A673 (cell line): ENCODE data around the gene NDUFA11. TPM values are rescaled to one million over a fixed set of nuclear protein-coding genes. Genes with fewer than 3 reads are reported as not detected.
"Not testable (repeated sequence)": the region's sequence is repeated elsewhere in the genome, so short reads cannot be mapped to it uniquely, and the experiment has no call there.

Experiments used
- BruUV-seq: library from RNA; stranded (reverse); fragments of 400-500 nt; replicated peaks from 2 replicates; lab custom pipeline; 2021; lab: Mats Ljungman, UMichigan
- CTCF ChIA-PET: fragments of 300-600 bp; sonication (Branson Sonifier 250); formaldehyde crosslinking; loops from one replicate; lab custom pipeline; 2022; ENCODE audit warnings: antibody characterized with exemption; lab: Charles Lee
- POLR2A ChIA-PET: fragments of 300-600 bp; sonication (Branson Sonifier 250); formaldehyde crosslinking; loops from one replicate; lab custom pipeline; 2022; ENCODE audit warnings: antibody characterized with exemption; ENCODE audit not compliant: low non-redundant PET; lab: Charles Lee
- DNase-seq: peaks from one replicate; pipeline ENCODE4 v3.0.0-alpha.2; 2015; ENCODE audit warnings: low spot score
- H3K27ac ChIP-seq: fragments of 200-600 bp; sonication (generic); 2 replicates; pipeline ENCODE4 v1.5.1; 2016; ENCODE audit warnings: mixed run types, low read depth, mild to moderate bottlenecking, mixed read lengths, antibody characterized with exemption, low read length; ENCODE audit not compliant: poor library complexity, severe bottlenecking
- H3K27me3 ChIP-seq: fragments of 200-600 bp; sonication (generic); replicated peaks from 2 replicates; pipeline ENCODE4 v1.6.1; 2017; ENCODE audit warnings: mixed run types, low read depth, mild to moderate bottlenecking, mixed read lengths, antibody characterized with exemption, low read length; ENCODE audit not compliant: insufficient read depth, poor library complexity
- H3K36me3 ChIP-seq: fragments of 200-600 bp; sonication (generic); 2 replicates; pipeline ENCODE4 v1.6.1; 2016; ENCODE audit warnings: mixed run types, mild to moderate bottlenecking, mixed read lengths, antibody characterized with exemption, low read length; ENCODE audit not compliant: insufficient read depth, poor library complexity, severe bottlenecking
- H3K4me1 ChIP-seq: fragments of 200-600 bp; sonication (generic); 2 replicates; pipeline ENCODE4 v1.6.1; 2017; ENCODE audit warnings: mixed run types, mild to moderate bottlenecking, mixed read lengths, antibody characterized with exemption, low read length; ENCODE audit not compliant: insufficient read depth, poor library complexity, severe bottlenecking
- H3K4me3 ChIP-seq: fragments of 200-600 bp; sonication (generic); 2 replicates; pipeline ENCODE4 v1.5.1; 2016; ENCODE audit warnings: low read depth, mixed run types, mild to moderate bottlenecking, mixed read lengths, low read length; ENCODE audit not compliant: poor library complexity, severe bottlenecking
- H3K9me3 ChIP-seq: fragments of 200-600 bp; sonication (generic); 2 replicates; pipeline ENCODE4 v1.6.1; 2016; ENCODE audit warnings: mixed run types, low read depth, mild to moderate bottlenecking, mixed read lengths, antibody characterized with exemption, low read length; ENCODE audit not compliant: poor library complexity, severe bottlenecking
- EZH2 ChIP-seq: fragments of 200-600 bp; sonication (generic); IDR thresholded peaks from 2 replicates; pipeline ENCODE4 v1.6.1; 2017; ENCODE audit warnings: borderline replicate concordance, low read depth, mild to moderate bottlenecking, mixed read lengths, antibody characterized with exemption, low read length; ENCODE audit not compliant: poor library complexity, severe bottlenecking
- intact Hi-C: fragments of 100-400 bp; cut with micrococcal nuclease; formaldehyde crosslinking; loops from one replicate; pipeline ENCODE4 v1.10.0; 2022; ENCODE audit not compliant: unreplicated experiment
- total RNA-seq: library from RNA; stranded (reverse); gene quantifications from 2 replicates; pipeline ENCODE4 v1.2.3, GENCODE V29; 2021
- TF ChIP-seq, protein P1 (sequence below): fragments of 300-800, 200-600 bp; sonication (generic); conservative IDR thresholded peaks from 2 replicates; pipeline ENCODE4 v1.5.1; 2017; ENCODE audit warnings: low read depth, mild to moderate bottlenecking, antibody characterized with exemption, low read length, moderate library complexity, mixed read lengths

Gene NDUFA11
- total RNA-seq, 1 experiment from 2014 or later: 290 TPM

DNA sequence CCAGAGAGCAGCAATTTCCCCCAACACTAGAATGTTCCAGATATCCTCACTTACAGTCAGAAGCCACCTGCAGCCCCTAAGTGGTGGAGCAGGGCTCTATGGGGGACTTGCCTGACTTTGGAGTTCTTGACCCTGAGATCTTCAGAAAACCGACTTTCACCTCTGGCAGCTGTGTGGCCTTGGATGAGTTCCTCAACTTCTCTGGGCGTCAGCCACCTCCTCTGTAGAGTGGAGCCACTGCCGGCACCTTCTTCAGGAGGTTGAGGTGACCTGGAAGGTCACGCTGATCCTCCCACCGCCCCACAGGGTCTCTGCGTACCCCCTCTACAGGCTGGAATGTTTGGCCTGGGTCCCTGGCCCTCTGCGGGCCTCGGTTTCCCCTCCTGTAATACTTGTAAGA is 26.2 kb downstream of the NDUFA11 start:
- Histone ChIP-seq H3K27ac (no peak overlapping the region), H3K4me3 (no peak overlapping the region), H3K9me3 (no peaks in the 10 kb centered on the region), H3K36me3 (no peaks in the 10 kb centered on the region), H3K27me3 (peaks cover 8% of the 10 kb centered on the region), H3K4me1 (no peaks in the 10 kb centered on the region)
- no peak for TF ChIP-seq EZH2
- TF ChIP-seq, protein P1, sequence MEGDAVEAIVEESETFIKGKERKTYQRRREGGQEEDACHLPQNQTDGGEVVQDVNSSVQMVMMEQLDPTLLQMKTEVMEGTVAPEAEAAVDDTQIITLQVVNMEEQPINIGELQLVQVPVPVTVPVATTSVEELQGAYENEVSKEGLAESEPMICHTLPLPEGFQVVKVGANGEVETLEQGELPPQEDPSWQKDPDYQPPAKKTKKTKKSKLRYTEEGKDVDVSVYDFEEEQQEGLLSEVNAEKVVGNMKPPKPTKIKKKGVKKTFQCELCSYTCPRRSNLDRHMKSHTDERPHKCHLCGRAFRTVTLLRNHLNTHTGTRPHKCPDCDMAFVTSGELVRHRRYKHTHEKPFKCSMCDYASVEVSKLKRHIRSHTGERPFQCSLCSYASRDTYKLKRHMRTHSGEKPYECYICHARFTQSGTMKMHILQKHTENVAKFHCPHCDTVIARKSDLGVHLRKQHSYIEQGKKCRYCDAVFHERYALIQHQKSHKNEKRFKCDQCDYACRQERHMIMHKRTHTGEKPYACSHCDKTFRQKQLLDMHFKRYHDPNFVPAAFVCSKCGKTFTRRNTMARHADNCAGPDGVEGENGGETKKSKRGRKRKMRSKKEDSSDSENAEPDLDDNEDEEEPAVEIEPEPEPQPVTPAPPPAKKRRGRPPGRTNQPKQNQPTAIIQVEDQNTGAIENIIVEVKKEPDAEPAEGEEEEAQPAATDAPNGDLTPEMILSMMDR: no peak
- ChIA-PET CTCF (no interaction called here), POLR2A (no interaction called here)
- intact Hi-C loops: no loop called here
- BruUV-seq: no TSS peak
- no peak for DNase-seq

GRCh38 chr19:5874496-5874895 is 29.1 kb downstream of the NDUFA11 start:
- intact Hi-C loops, H3K27ac ChIP-seq, H3K4me1 ChIP-seq, H3K27me3 ChIP-seq, H3K4me3 ChIP-seq, H3K9me3 ChIP-seq, H3K36me3 ChIP-seq, BruUV-seq: not testable (repeated sequence)
- ChIA-PET CTCF (interaction anchor here (0.5 kb wide), 1 partner anchor 1796 kb away, joined by 3 read pairs; no protein-coding TSS in a partner anchor), POLR2A (interaction anchor here (0.6 kb wide), 1 partner anchor 46 kb away, joined by 3 read pairs; no protein-coding TSS in a partner anchor)
- peak; percentile 39 for DNase-seq

GRCh38 chr19:5873617-5874199 is 29.9 kb downstream of the NDUFA11 start:
- Histone ChIP-seq H3K4me3 (no peak overlapping the region), H3K4me1 (no peaks in the 10 kb centered on the region), H3K9me3 (no peaks in the 10 kb centered on the region), H3K27me3 (no peaks in the 10 kb centered on the region), H3K27ac (no peak overlapping the region), H3K36me3 (no peaks in the 10 kb centered on the region)
- intact Hi-C loops: no loop called here
- POLR2A ChIA-PET: no interaction called here
- TF ChIP-seq EZH2: no peak
- TF ChIP-seq, protein P1: no peak
- no peak for DNase-seq
- CTCF ChIA-PET: no interaction called here
- no TSS peak for BruUV-seq

GRCh38 chr19:5870986-5871394 is 32.6 kb downstream of the NDUFA11 start:
- H3K27me3 ChIP-seq: no peaks in the 10 kb centered on the region
- TF ChIP-seq EZH2: no peak
- TF ChIP-seq, protein P1: no peak
- H3K36me3 ChIP-seq: no peaks in the 10 kb centered on the region
- intact Hi-C loops: no loop called here
- no peaks in the 10 kb centered on the region for H3K4me1 ChIP-seq
- no peak overlapping the region for H3K4me3 ChIP-seq
- ChIA-PET POLR2A (no interaction called here), CTCF (no interaction called here)
- no TSS peak for BruUV-seq
- no peak for DNase-seq
- H3K9me3 ChIP-seq: no peaks in the 10 kb centered on the region
- no peak overlapping the region for H3K27ac ChIP-seq
